Activated naive CD8-positive, alpha-beta T cell (primary cell): ENCODE results near the gene NUDT12.

ENCODE experiments used
- H3K27ac Mint-ChIP-seq: one replicate; pipeline ENCODE4 v1.8.0; 2021; ENCODE audit warnings: mixed read lengths
- H3K27me3 Mint-ChIP-seq: one replicate; pipeline ENCODE4 v1.8.0; 2021; ENCODE audit warnings: mixed read lengths
- H3K36me3 Mint-ChIP-seq: one replicate; pipeline ENCODE4 v1.8.0; 2021; ENCODE audit warnings: mixed read lengths
- H3K4me1 Mint-ChIP-seq: one replicate; pipeline ENCODE4 v1.8.0; 2021; ENCODE audit warnings: low read depth, mixed read lengths
- H3K4me3 Mint-ChIP-seq: one replicate; pipeline ENCODE4 v1.8.0; 2021; ENCODE audit warnings: mild to moderate bottlenecking, mixed read lengths
- H3K9me3 Mint-ChIP-seq: one replicate; pipeline ENCODE4 v1.8.0; 2021; ENCODE audit warnings: low read depth, mixed read lengths

The NUDT12 gene

GRCh38 chr5:103562453-103563157 lies at the start of gene NUDT12:
Gene NUDT12 (minus strand): TSS chr5:103562789. CDS start chr5:103560248, 2,541 bp downstream.
- Mint-ChIP-seq H3K4me3 (peak within 1 kb of the TSS; percentile 89), H3K4me1 (peaks cover 14% of the 10 kb centered on the region), H3K27ac (peak within 1 kb of the TSS; percentile 79), H3K9me3 (no peaks in the 10 kb centered on the region), H3K27me3 (no peaks in the 10 kb centered on the region), H3K36me3 (no peaks in the 10 kb centered on the region)

DNA sequence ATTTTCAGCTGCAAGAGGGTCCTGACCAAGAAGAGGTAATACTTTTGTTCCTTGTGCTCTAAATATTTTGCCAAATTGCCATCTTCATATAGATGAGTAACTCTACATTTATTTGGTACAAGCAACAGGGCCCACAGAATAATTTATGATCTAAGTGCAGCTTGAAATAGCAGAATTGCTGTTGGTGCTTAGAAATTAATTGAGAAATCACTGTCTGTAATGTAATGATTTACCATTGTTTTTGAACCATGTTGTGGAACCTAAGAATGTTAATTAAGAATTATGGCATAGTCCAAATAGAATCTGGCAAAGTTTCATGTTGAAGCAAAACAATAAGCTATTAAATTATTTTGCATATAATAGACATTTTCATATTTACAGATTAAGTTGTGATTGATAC lies 44.8 kb upstream of the NUDT12 start:
- Mint-ChIP-seq H3K27me3 (no peaks in the 10 kb centered on the region), H3K4me3 (no peak overlapping the region), H3K4me1 (no peaks in the 10 kb centered on the region), H3K9me3 (no peaks in the 10 kb centered on the region), H3K36me3 (no peaks in the 10 kb centered on the region), H3K27ac (no peak overlapping the region)

DNA sequence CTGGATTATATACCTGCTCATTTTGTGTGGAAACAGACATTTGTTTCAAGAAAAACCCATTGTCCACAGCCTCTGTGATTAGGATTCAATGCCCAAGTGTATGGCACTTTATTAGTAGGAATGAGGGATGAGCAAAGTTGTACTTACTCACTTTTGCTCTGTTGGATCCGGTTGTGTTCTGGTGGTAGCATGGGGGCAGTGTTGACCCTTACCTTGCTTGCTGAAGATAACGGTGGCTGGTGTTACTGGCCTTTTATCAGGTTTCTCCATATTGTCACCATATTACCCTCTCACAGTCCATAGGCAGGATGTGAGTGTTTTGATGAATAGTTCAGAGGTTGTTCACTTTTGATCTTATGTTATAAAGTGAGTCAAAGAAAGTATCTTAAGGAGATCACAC lies 42.7 kb upstream of the NUDT12 start:
- H3K27ac Mint-ChIP-seq: no peak overlapping the region
- no peaks in the 10 kb centered on the region for H3K9me3 Mint-ChIP-seq
- H3K36me3 Mint-ChIP-seq: no peaks in the 10 kb centered on the region
- no peaks in the 10 kb centered on the region for H3K4me1 Mint-ChIP-seq
- H3K4me3 Mint-ChIP-seq: no peak overlapping the region
- no peaks in the 10 kb centered on the region for H3K27me3 Mint-ChIP-seq

DNA sequence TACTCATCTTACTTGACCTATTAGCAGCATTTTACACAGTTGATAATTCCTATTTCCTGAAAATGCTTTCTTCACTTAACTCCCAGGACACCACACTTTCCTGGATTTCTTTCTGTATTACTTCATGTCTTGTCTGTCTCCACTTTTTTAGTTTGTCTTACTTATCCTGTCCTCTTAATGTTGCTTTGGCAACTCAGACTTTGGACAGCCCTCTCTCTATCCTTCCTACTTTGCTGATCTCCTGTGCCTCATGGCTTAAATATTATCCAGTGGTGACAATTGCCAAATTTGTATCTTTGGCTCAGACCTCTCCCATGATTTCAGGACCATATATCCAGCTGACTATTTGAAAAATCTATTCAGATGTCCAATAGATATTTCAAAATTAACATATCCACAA lies 39.8 kb upstream of the NUDT12 start:
- Mint-ChIP-seq H3K27ac (no peak overlapping the region), H3K36me3 (no peaks in the 10 kb centered on the region), H3K4me1 (no peaks in the 10 kb centered on the region), H3K27me3 (no peaks in the 10 kb centered on the region), H3K9me3 (no peaks in the 10 kb centered on the region), H3K4me3 (no peak overlapping the region)

DNA sequence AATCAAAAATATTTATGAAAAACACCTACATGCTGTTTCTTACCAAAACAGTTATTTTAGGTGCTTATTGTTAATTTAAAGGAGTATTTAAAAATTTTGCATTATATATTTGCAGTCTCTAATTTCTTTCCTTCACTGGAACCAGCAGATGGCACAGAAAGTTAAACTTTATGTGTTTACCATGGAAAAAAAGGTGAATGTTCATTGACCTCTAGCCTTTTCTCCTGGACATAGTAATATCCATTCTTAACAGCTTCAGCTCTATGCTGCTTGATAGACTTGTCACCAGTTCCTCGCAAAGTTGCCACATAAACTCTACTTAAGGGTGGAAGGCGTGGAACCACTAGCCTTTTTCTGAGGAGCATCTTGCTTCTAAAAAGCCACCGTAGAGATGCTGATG lies 38.7 kb upstream of the NUDT12 start:
- H3K27me3 Mint-ChIP-seq: peaks cover 1% of the 10 kb centered on the region
- no peaks in the 10 kb centered on the region for H3K9me3 Mint-ChIP-seq
- H3K4me3 Mint-ChIP-seq: no peak overlapping the region
- H3K36me3 Mint-ChIP-seq: no peaks in the 10 kb centered on the region
- no peak overlapping the region for H3K27ac Mint-ChIP-seq
- no peaks in the 10 kb centered on the region for H3K4me1 Mint-ChIP-seq

DNA sequence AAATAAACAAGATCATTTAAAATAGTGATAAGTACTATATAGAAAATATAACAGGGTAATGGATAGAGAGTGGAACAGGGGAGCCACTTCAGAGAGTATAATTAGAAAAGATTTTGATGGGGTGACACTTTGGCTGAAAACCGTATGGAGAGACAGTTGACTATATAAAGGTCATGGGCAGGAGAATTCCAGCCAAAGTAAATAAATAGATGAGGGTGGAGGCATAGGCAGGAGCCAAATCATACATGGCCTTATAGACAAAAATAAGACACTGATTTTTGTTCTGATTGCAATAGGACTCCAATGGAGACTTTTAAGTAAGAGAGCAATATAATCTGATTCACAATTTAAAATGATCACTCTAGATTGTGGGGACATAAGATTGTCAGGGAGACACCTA lies 37.5 kb upstream of the NUDT12 start:
- H3K4me1 Mint-ChIP-seq: no peaks in the 10 kb centered on the region
- no peaks in the 10 kb centered on the region for H3K9me3 Mint-ChIP-seq
- no peak overlapping the region for H3K4me3 Mint-ChIP-seq
- H3K27me3 Mint-ChIP-seq: peaks cover 3% of the 10 kb centered on the region
- H3K27ac Mint-ChIP-seq: no peak overlapping the region
- no peaks in the 10 kb centered on the region for H3K36me3 Mint-ChIP-seq

- Mint-ChIP-seq H3K4me3 (no peak overlapping the region), H3K27ac (no peak overlapping the region)
Observed at GRCh38 chr5:103598997-103599566, 36.5 kb upstream of the NUDT12 start.

DNA sequence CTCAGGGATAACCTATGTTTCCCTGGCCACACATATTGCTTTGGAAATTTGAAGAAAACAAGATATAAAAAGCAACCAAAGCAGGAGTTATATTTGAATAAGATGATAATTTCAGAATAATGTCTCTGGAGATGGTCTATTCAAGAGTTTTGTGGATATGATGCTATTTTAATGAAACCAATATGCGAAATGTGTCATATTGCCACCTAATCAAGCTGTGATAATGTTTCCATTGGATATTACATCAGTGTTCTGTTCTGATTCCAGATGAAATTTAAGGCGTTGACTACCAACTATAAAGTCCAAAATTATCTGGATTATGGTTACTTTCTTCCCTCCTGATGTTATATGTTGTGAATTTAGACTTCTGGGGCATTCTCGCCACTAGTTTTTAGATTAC lies 27.6 kb upstream of the NUDT12 start:
- H3K27ac Mint-ChIP-seq: no peak overlapping the region
- H3K36me3 Mint-ChIP-seq: no peaks in the 10 kb centered on the region
- H3K4me1 Mint-ChIP-seq: no peaks in the 10 kb centered on the region
- H3K4me3 Mint-ChIP-seq: no peak overlapping the region
- H3K27me3 Mint-ChIP-seq: no peaks in the 10 kb centered on the region
- no peaks in the 10 kb centered on the region for H3K9me3 Mint-ChIP-seq

More at GRCh38 chr5:103598997-103599566, 36.5 kb upstream of the NUDT12 start:
- H3K27me3 Mint-ChIP-seq: peaks cover 3% of the 10 kb centered on the region
- no peaks in the 10 kb centered on the region for H3K9me3 Mint-ChIP-seq
- H3K4me1 Mint-ChIP-seq: no peaks in the 10 kb centered on the region
- H3K36me3 Mint-ChIP-seq: no peaks in the 10 kb centered on the region

GRCh38 chr5:103589776-103590175 lies 27.2 kb upstream of the NUDT12 start:
- H3K27me3 Mint-ChIP-seq: no peaks in the 10 kb centered on the region
- no peak overlapping the region for H3K4me3 Mint-ChIP-seq
- H3K36me3 Mint-ChIP-seq: no peaks in the 10 kb centered on the region
- no peak overlapping the region for H3K27ac Mint-ChIP-seq
- no peaks in the 10 kb centered on the region for H3K4me1 Mint-ChIP-seq
- H3K9me3 Mint-ChIP-seq: no peaks in the 10 kb centered on the region

- H3K27ac Mint-ChIP-seq: no peak overlapping the region
- no peaks in the 10 kb centered on the region for H3K9me3 Mint-ChIP-seq
- no peaks in the 10 kb centered on the region for H3K27me3 Mint-ChIP-seq
- H3K4me1 Mint-ChIP-seq: no peaks in the 10 kb centered on the region
- no peak overlapping the region for H3K4me3 Mint-ChIP-seq
- H3K36me3 Mint-ChIP-seq: no peaks in the 10 kb centered on the region
Observed at GRCh38 chr5:103589357-103589756, 26.8 kb upstream of the NUDT12 start.

DNA sequence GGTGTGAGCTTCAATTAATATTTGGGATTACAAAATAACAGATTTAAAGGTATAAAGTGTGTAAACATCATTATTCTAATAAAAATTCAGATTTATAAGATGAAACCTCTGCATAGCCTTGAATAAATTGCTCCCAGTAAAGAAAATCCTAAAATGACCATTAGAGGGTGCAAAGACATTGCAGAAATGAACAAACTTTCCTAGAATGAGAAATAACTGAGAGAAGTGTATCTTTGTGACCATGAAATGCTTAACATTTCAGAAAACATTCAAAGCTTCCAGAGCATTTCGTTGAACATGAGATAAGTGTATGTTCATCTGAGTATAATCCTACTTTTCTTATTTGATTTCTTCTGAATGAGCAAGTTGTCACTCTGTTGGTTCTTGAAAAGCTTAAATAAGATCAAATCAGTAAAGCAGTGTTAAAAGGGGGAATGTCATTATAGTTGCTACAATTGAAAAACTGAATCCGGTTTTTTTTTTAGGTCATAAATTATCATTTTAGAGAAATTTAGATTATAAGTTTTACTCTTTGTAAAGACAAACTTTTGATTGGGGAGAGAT lies 24.7 kb upstream of the NUDT12 start:
- Mint-ChIP-seq H3K27ac (no peak overlapping the region), H3K9me3 (no peaks in the 10 kb centered on the region), H3K36me3 (no peaks in the 10 kb centered on the region), H3K4me3 (no peak overlapping the region), H3K27me3 (no peaks in the 10 kb centered on the region), H3K4me1 (no peaks in the 10 kb centered on the region)

- Mint-ChIP-seq H3K27ac (no peak overlapping the region), H3K27me3 (no peaks in the 10 kb centered on the region), H3K36me3 (no peaks in the 10 kb centered on the region), H3K4me3 (no peak overlapping the region), H3K9me3 (no peaks in the 10 kb centered on the region), H3K4me1 (no peaks in the 10 kb centered on the region)
Observed at GRCh38 chr5:103582364-103582763, 19.8 kb upstream of the NUDT12 start.

DNA sequence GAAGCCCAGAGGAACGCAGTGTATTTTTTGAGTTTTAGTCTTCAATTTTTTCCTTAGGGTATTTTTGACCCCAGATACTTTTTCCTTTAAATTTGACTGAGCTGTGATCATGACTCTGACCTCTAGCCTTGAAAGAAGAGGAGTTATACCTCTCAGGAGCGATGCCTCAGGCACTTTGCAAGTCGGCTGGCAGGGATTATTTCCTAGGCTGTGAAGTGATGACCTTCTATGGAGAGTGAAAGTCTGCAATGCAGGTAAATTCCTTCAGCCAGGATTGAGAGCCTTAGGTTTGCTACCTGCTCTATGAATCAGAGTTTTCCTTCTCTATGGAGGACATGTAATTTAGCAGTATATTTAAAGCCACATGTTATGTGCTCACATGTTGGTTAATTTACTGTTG lies 10.8 kb upstream of the NUDT12 start:
- Mint-ChIP-seq H3K27me3 (peaks cover 1% of the 10 kb centered on the region), H3K36me3 (no peaks in the 10 kb centered on the region), H3K4me1 (no peaks in the 10 kb centered on the region), H3K27ac (no peak overlapping the region), H3K9me3 (no peaks in the 10 kb centered on the region), H3K4me3 (no peak overlapping the region)

- H3K27me3 Mint-ChIP-seq: peaks cover 1% of the 10 kb centered on the region
- H3K36me3 Mint-ChIP-seq: no peaks in the 10 kb centered on the region
Observed at GRCh38 chr5:103572454-103572853, 9.9 kb upstream of the NUDT12 start.

DNA sequence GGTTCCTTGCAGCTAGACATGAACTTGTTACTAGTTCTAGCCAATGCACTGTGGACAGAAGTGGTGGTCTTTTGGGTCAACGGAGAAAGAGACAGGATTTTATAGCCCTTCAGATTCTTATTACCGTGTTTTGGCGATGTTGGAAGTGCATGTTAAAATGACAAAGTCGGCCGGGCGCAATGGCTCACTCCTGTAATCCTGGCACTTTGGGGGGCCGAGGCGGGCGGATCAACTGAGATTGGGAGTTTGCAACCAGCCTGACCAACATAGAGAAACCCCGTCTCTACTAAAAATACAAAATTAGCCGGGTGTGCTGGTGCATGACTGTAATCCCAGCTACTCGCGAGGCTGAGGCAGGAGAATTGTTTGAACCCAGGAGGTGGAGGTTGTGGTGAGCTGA lies 9.1 kb upstream of the NUDT12 start:
- Mint-ChIP-seq H3K4me3 (no peak overlapping the region), H3K27ac (no peak overlapping the region), H3K36me3 (no peaks in the 10 kb centered on the region), H3K4me1 (no peaks in the 10 kb centered on the region), H3K9me3 (no peaks in the 10 kb centered on the region), H3K27me3 (peaks cover 1% of the 10 kb centered on the region)

More at GRCh38 chr5:103572454-103572853, 9.9 kb upstream of the NUDT12 start:
- no peaks in the 10 kb centered on the region for H3K4me1 Mint-ChIP-seq
- H3K27ac Mint-ChIP-seq: no peak overlapping the region
- H3K4me3 Mint-ChIP-seq: no peak overlapping the region
- H3K9me3 Mint-ChIP-seq: no peaks in the 10 kb centered on the region
